ENCODE data around the gene KRT77.
"Not testable (repeated sequence)": the region's sequence is repeated elsewhere in the genome, so short reads cannot be mapped to it uniquely, and the experiment has no call there.

Gene KRT77

GRCh38 chr12:52703424-52703823 lies at the start of gene KRT77:
Gene KRT77, minus strand, starts transcription at chr12:52703524. Its CDS starts 90 bp downstream, at chr12:52703434.
- DNase-seq: no peak

- no peak for DNase-seq
Observed at GRCh38 chr12:52752516-52752915, 49.2 kb upstream of the KRT77 start.

GRCh38 chr12:52751795-52752194 lies 48.5 kb upstream of the KRT77 start:
- no peak for DNase-seq

- DNase-seq: not testable (repeated sequence)
Observed at GRCh38 chr12:52750532-52750931, 47.2 kb upstream of the KRT77 start.

- no peak for DNase-seq
Observed at GRCh38 chr12:52749827-52750226, 46.5 kb upstream of the KRT77 start.

GRCh38 chr12:52748578-52748977 lies 45.3 kb upstream of the KRT77 start:
- DNase-seq: no peak

- DNase-seq: no peak
Observed at GRCh38 chr12:52745554-52745953, 42.2 kb upstream of the KRT77 start.

GRCh38 chr12:52744493-52745156 lies 41.3 kb upstream of the KRT77 start:
- no peak for DNase-seq

GRCh38 chr12:52742822-52743457 lies 39.6 kb upstream of the KRT77 start:
- DNase-seq: no peak

GRCh38 chr12:52742196-52742580 lies 38.9 kb upstream of the KRT77 start:
- DNase-seq: no peak

GRCh38 chr12:52741375-52742195 lies 38.3 kb upstream of the KRT77 start:
- DNase-seq: no peak

GRCh38 chr12:52740584-52740983 lies 37.3 kb upstream of the KRT77 start:
- DNase-seq: peak; percentile 54

GRCh38 chr12:52739963-52740362 lies 36.6 kb upstream of the KRT77 start:
- peak; percentile 22 for DNase-seq

GRCh38 chr12:52735816-52736632 lies 32.7 kb upstream of the KRT77 start:
- no peak for DNase-seq

GRCh38 chr12:52735106-52735505 lies 31.8 kb upstream of the KRT77 start:
- no peak for DNase-seq

- DNase-seq: no peak
Observed at GRCh38 chr12:52730793-52731192, 27.5 kb upstream of the KRT77 start.

- no peak for DNase-seq
Observed at GRCh38 chr12:52730383-52730782, 27.1 kb upstream of the KRT77 start.

GRCh38 chr12:52729147-52729546 lies 25.8 kb upstream of the KRT77 start:
- DNase-seq: no peak

- DNase-seq: no peak
Observed at GRCh38 chr12:52728374-52728773, 25.1 kb upstream of the KRT77 start.

- no peak for DNase-seq
Observed at GRCh38 chr12:52727037-52727436, 23.7 kb upstream of the KRT77 start.

GRCh38 chr12:52726451-52726850 lies 23.1 kb upstream of the KRT77 start:
- no peak for DNase-seq

- DNase-seq: no peak
Observed at GRCh38 chr12:52724384-52724783, 21.1 kb upstream of the KRT77 start.

- no peak for DNase-seq
Observed at GRCh38 chr12:52722680-52723079, 19.4 kb upstream of the KRT77 start.

Data from NCI-H1436 treated with DMSO at 0.1 percent for 48 hours (cell line).